ENCODE results near the gene PYURF. TPM values are rescaled to one million over a fixed set of nuclear protein-coding genes. Genes with fewer than 3 reads are reported as not detected.

PYURF gene
- total and polyA plus RNA-seq, 10 donors = 48.2 to 110 (median 76.9) TPM

DNA sequence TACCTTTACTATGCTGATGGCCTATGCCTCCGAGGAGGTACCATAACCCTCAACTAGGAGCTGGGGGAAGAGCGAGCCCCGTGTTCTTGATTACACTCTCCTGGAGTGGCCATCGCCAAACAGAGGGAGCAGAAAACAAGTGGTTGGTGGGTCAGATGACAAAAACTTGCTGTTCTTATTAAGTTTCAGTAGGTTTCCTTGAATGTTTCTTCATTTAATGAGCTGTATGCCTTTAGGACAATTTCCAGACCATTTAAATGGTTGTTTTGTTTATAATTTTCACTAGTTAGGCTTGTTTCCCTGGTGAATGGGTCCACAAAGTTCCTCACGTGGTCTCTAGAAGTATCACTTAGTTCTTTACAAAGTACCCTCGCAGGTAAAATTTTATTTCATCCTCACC lies 4.7 kb downstream of the PYURF start:
- H3K9me3 ChIP-seq = no peaks in the 10 kb centered on the region
- H3K4me1 ChIP-seq = peaks cover 9 to 29% (median 19%) of the 10 kb centered on the region in 6 donors
- peaks cover 0 to 32% (median 15%) of the 10 kb centered on the region in 6 donors for H3K36me3 ChIP-seq
- WGBS, 5 donors = 91 to 98% (median 94%) methylated on average over 6 of the region's 6 CpGs
- H3K27me3 ChIP-seq (replicated peaks in 1 of 7) = no peaks in the 10 kb centered on the region
- no peak overlapping the region for H3K4me3 ChIP-seq
- TF ChIP-seq POLR2A (IDR thresholded peaks at IDR 0.05) (no peak), POLR2AphosphoS5 (IDR thresholded peaks at IDR 0.05) (no peak)
- TF ChIP-seq, protein P1, sequence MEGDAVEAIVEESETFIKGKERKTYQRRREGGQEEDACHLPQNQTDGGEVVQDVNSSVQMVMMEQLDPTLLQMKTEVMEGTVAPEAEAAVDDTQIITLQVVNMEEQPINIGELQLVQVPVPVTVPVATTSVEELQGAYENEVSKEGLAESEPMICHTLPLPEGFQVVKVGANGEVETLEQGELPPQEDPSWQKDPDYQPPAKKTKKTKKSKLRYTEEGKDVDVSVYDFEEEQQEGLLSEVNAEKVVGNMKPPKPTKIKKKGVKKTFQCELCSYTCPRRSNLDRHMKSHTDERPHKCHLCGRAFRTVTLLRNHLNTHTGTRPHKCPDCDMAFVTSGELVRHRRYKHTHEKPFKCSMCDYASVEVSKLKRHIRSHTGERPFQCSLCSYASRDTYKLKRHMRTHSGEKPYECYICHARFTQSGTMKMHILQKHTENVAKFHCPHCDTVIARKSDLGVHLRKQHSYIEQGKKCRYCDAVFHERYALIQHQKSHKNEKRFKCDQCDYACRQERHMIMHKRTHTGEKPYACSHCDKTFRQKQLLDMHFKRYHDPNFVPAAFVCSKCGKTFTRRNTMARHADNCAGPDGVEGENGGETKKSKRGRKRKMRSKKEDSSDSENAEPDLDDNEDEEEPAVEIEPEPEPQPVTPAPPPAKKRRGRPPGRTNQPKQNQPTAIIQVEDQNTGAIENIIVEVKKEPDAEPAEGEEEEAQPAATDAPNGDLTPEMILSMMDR (IDR thresholded peaks at IDR 0.05 in 8 of 11, conservative IDR thresholded peaks at IDR 0.05 in 3 of 11) = no peak
- DNase-seq = no peak
- intact Hi-C loops (cut with DNase I; ENCODE audit: low total_unique reads) = loop anchor here (5.0 to 10.0 kb wide), 2 partner anchors 144 to 482 kb away; partner anchors contain the start of gene HERC6
- no peak overlapping the region for H3K27ac ChIP-seq

DNA sequence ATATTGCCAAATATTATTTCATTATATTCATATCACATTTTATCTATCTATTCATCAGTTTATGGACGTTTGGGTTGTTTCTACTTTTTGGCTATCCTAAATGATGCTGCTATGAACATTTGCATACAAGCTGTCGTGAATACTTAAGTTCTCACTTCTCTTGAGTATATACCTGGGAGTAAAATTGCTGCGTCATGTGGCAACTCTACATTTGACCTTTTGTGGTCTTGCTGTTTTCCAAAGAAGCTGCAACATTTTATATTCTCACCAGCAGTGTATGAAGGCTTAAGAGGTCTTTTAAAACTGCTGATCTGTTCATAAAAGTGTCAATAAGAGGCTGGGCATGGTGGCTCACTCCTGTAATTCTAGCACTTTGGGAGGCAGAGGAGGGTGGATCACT lies 5.8 kb downstream of the PYURF start:
- H3K27me3 ChIP-seq (replicated peaks in 1 of 7) = no peaks in the 10 kb centered on the region
- no peak overlapping the region for H3K27ac ChIP-seq
- TF ChIP-seq, protein P1 (IDR thresholded peaks at IDR 0.05 in 8 of 11, conservative IDR thresholded peaks at IDR 0.05 in 3 of 11) = no peak
- no peak for TF ChIP-seq POLR2AphosphoS5 (IDR thresholded peaks at IDR 0.05)
- TF ChIP-seq POLR2A (IDR thresholded peaks at IDR 0.05) = no peak
- WGBS, 5 donors = 67 to 85% (median 75%) methylated on average over 3 of the region's 3 CpGs
- H3K4me3 ChIP-seq = no peak overlapping the region
- H3K9me3 ChIP-seq = no peaks in the 10 kb centered on the region
- DNase-seq = no peak
- peaks cover 0 to 32% (median 15%) of the 10 kb centered on the region in 6 donors for H3K36me3 ChIP-seq
- intact Hi-C loops (cut with DNase I; ENCODE audit: low total_unique reads) = loop anchor here (5.0 to 10.0 kb wide), 2 partner anchors 143 to 481 kb away; partner anchors contain the start of gene HERC6
- H3K4me1 ChIP-seq = peaks cover 9 to 25% (median 17%) of the 10 kb centered on the region in 6 donors

DNA sequence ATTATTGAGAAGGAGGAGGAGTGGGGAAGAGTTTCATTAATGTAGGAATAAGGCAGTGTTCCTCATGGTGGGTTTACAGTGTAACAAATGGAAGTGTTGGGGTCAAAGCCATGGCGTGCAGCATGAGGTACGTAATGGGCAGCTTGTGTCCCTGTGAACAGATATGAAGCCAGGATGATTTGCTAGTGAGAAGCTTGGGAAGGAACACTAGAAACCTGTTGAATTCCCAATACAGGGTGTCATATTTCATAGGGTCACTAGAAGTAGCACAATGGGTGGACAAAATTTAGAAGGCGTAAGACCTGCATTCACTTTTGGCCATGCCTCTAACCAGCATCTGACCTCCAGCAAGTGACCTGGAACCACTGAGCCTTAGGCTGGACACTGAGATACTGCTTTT lies 6.8 kb downstream of the PYURF start:
- 93 to 97% (median 96%) methylated on average over 3 of the region's 3 CpGs for WGBS, 5 donors
- Histone ChIP-seq H3K36me3 (peaks cover 0 to 32% (median 15%) of the 10 kb centered on the region in 6 donors), H3K27me3 (replicated peaks in 1 of 7) (no peaks in the 10 kb centered on the region), H3K4me1 (peaks cover 0 to 15% (median 6%) of the 10 kb centered on the region in 6 donors), H3K9me3 (no peaks in the 10 kb centered on the region), H3K27ac (no peak overlapping the region), H3K4me3 (no peak overlapping the region)
- no peak for DNase-seq
- intact Hi-C loops (cut with DNase I; ENCODE audit: low total_unique reads) = loop anchor here (5.0 to 10.0 kb wide), 2 partner anchors 142 to 479 kb away; partner anchors contain the start of gene HERC6
- TF ChIP-seq, protein P1 (IDR thresholded peaks at IDR 0.05 in 8 of 11, conservative IDR thresholded peaks at IDR 0.05 in 3 of 11) = no peak
- TF ChIP-seq POLR2A (IDR thresholded peaks at IDR 0.05) = no peak
- TF ChIP-seq POLR2AphosphoS5 (IDR thresholded peaks at IDR 0.05) = no peak

DNA sequence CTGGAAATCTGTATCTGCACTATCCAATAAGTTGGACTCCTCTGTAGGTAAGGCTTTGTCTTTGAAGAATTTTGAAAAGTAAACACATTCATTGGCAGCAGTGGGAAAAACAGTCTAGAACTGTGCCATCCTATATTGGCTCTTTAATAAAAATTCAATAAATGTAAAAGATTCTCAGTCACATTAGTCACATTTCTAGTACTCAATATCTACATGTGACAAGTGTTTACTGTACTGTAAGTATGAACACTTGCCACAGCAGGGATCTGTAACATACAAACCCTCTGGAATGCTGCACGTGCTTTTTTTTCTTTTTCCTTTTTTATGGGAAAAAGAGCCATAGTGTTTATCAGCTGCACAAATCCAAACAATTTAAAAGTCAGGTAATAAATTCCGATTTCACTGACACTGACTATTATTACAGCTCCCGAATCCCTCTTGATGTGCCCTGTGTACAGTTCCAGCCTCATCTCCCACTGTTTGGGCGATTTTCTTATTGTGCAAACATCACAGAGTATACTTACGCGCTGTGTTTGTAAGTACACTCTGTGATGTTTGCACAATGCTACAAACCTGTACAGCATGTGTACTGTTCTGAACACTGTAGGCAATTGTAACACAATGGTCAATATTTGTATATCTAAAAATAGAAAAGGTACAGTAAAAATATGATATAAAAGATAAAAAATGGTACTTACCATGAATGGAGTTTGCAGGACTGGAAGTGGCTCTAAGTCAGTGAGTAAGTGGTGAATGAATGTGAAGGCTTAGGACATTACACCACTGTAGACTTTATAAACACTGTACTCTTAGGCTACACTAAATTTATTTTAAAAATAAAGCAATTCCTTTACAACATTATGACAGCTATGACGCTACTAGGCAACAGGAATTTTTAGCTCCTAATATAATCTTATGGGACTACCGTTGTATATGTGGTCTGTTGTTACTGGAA lies 8.7 kb downstream of the PYURF start:
- DNase-seq = no peak
- Histone ChIP-seq H3K36me3 (peaks cover 0 to 13% (median 3%) of the 10 kb centered on the region in 6 donors), H3K9me3 (no peaks in the 10 kb centered on the region), H3K4me1 (peaks cover 0 to 6% (median 3%) of the 10 kb centered on the region in 6 donors), H3K27me3 (replicated peaks in 1 of 7) (no peaks in the 10 kb centered on the region), H3K4me3 (no peak overlapping the region), H3K27ac (no peak overlapping the region)
- TF ChIP-seq, protein P1 (IDR thresholded peaks at IDR 0.05 in 8 of 11, conservative IDR thresholded peaks at IDR 0.05 in 3 of 11) = no peak
- TF ChIP-seq POLR2AphosphoS5 (IDR thresholded peaks at IDR 0.05) = no peak
- no peak for TF ChIP-seq POLR2A (IDR thresholded peaks at IDR 0.05)
- intact Hi-C loops (cut with DNase I; ENCODE audit: low total_unique reads) = loop anchor here (2.0 to 10.0 kb wide), 3 partner anchors 140 to 478 kb away; partner anchors contain the start of gene HERC6
- WGBS, 5 donors = 83 to 89% (median 85%) methylated on average over 8 of the region's 8 CpGs

Data from spleen (tissue), 11 donors.